Activated CD4-positive, alpha-beta T cell treated with anti-CD3 and anti-CD28 coated beads, Interleukin-2, amount 10 ng/mL, durations not matched to agents 24 days and 14 days (primary cell): ENCODE measurements around the gene ZNF672. TPM values are rescaled to one million over a fixed set of nuclear protein-coding genes. Genes with fewer than 3 reads are reported as not detected.

Source experiments
- DNase-seq: peaks from one replicate; pipeline ENCODE4 v3.0.0; 2022
- H3K27ac Mint-ChIP-seq: one replicate; pipeline ENCODE4 v1.8.0; 2022; ENCODE audit warnings: mild to moderate bottlenecking, mixed read lengths
- H3K27me3 Mint-ChIP-seq: one replicate; pipeline ENCODE4 v1.8.0; 2022; ENCODE audit warnings: mixed read lengths
- H3K36me3 Mint-ChIP-seq: one replicate; pipeline ENCODE4 v1.8.0; 2022; ENCODE audit warnings: low read depth, mild to moderate bottlenecking, mixed read lengths
- H3K4me1 Mint-ChIP-seq: one replicate; pipeline ENCODE4 v1.8.0; 2021; ENCODE audit warnings: mixed read lengths
- H3K4me3 Mint-ChIP-seq: one replicate; pipeline ENCODE4 v1.8.0; 2022; ENCODE audit warnings: mild to moderate bottlenecking, moderate library complexity, mixed read lengths
- H3K9me3 Mint-ChIP-seq: one replicate; pipeline ENCODE4 v1.8.0; 2021; ENCODE audit warnings: mixed read lengths
- intact Hi-C: fragments of 100-400 bp; cut with micrococcal nuclease; formaldehyde crosslinking; loops from one replicate; pipeline ENCODE4 v1.15.1; 2023
- total RNA-seq: library from RNA; stranded (reverse); gene quantifications from 2 replicates; pipeline ENCODE4 v1.2.3, GENCODE V29; 2022

Gene ZNF672
- total RNA-seq, 1 donor from 2014 or later = 48.8 TPM

- peak; percentile 85 for DNase-seq
- no peaks in the 10 kb centered on the region for H3K9me3 Mint-ChIP-seq
- no peak overlapping the region for H3K27ac Mint-ChIP-seq
- intact Hi-C loops = loop anchor here (1.0 to 2.0 kb wide), 2 partner anchors 184 to 403 kb away; no protein-coding TSS in a partner anchor
- H3K36me3 Mint-ChIP-seq = peaks cover 8% of the 10 kb centered on the region
- H3K27me3 Mint-ChIP-seq = peaks cover 2% of the 10 kb centered on the region
- H3K4me1 Mint-ChIP-seq = peaks cover 11% of the 10 kb centered on the region
- H3K4me3 Mint-ChIP-seq = no peak overlapping the region
These were observed 30.8 kb upstream of the ZNF672 start for GRCh38 chr1:248807067-248807737.

- no peak overlapping the region for H3K27ac Mint-ChIP-seq
- H3K4me1 Mint-ChIP-seq = peaks cover 13% of the 10 kb centered on the region
- no peak for DNase-seq
- H3K9me3 Mint-ChIP-seq = no peaks in the 10 kb centered on the region
- H3K36me3 Mint-ChIP-seq = peaks cover 23% of the 10 kb centered on the region
- intact Hi-C loops = no loop called here
- no peak overlapping the region for H3K4me3 Mint-ChIP-seq
- H3K27me3 Mint-ChIP-seq = peaks cover 2% of the 10 kb centered on the region
These were observed 29.1 kb upstream of the ZNF672 start for GRCh38 chr1:248808876-248809275.

GRCh38 chr1:248810000-248810726 is 27.9 kb upstream of the ZNF672 start:
- peaks cover 30% of the 10 kb centered on the region for H3K36me3 Mint-ChIP-seq
- peaks cover 6% of the 10 kb centered on the region for H3K4me1 Mint-ChIP-seq
- no peaks in the 10 kb centered on the region for H3K27me3 Mint-ChIP-seq
- no peak for DNase-seq
- H3K27ac Mint-ChIP-seq = no peak overlapping the region
- H3K4me3 Mint-ChIP-seq = no peak overlapping the region
- H3K9me3 Mint-ChIP-seq = no peaks in the 10 kb centered on the region
- intact Hi-C loops = no loop called here

- Mint-ChIP-seq H3K27ac (peak overlapping the region; percentile 50), H3K9me3 (no peaks in the 10 kb centered on the region), H3K4me3 (no peak overlapping the region), H3K27me3 (no peaks in the 10 kb centered on the region), H3K36me3 (peaks cover 36% of the 10 kb centered on the region), H3K4me1 (peaks cover 10% of the 10 kb centered on the region)
- intact Hi-C loops = no loop called here
- DNase-seq = no peak
These were observed 27.1 kb upstream of the ZNF672 start for GRCh38 chr1:248810727-248811513.

GRCh38 chr1:248811514-248812490 is 26.2 kb upstream of the ZNF672 start:
- H3K4me3 Mint-ChIP-seq = no peak overlapping the region
- H3K36me3 Mint-ChIP-seq = peaks cover 38% of the 10 kb centered on the region
- H3K27me3 Mint-ChIP-seq = no peaks in the 10 kb centered on the region
- intact Hi-C loops = no loop called here
- H3K4me1 Mint-ChIP-seq = peaks cover 18% of the 10 kb centered on the region
- H3K9me3 Mint-ChIP-seq = no peaks in the 10 kb centered on the region
- H3K27ac Mint-ChIP-seq = no peak overlapping the region
- DNase-seq = no peak

GRCh38 chr1:248812736-248813425 is 25.1 kb upstream of the ZNF672 start:
- no peak for DNase-seq
- Mint-ChIP-seq H3K27ac (no peak overlapping the region), H3K27me3 (no peaks in the 10 kb centered on the region), H3K4me1 (peaks cover 23% of the 10 kb centered on the region), H3K9me3 (no peaks in the 10 kb centered on the region), H3K4me3 (no peak overlapping the region), H3K36me3 (peaks cover 41% of the 10 kb centered on the region)
- intact Hi-C loops = no loop called here

GRCh38 chr1:248813546-248813945 is 24.5 kb upstream of the ZNF672 start:
- intact Hi-C loops = no loop called here
- Mint-ChIP-seq H3K27me3 (no peaks in the 10 kb centered on the region), H3K9me3 (no peaks in the 10 kb centered on the region), H3K4me3 (no peak overlapping the region), H3K4me1 (peaks cover 28% of the 10 kb centered on the region), H3K27ac (no peak overlapping the region), H3K36me3 (peaks cover 46% of the 10 kb centered on the region)
- DNase-seq = no peak

GRCh38 chr1:248814351-248814750 is 23.7 kb upstream of the ZNF672 start:
- H3K27me3 Mint-ChIP-seq = no peaks in the 10 kb centered on the region
- no peak for DNase-seq
- intact Hi-C loops = no loop called here
- no peak overlapping the region for H3K4me3 Mint-ChIP-seq
- peak overlapping the region; percentile 2 for H3K27ac Mint-ChIP-seq
- H3K4me1 Mint-ChIP-seq = peaks cover 34% of the 10 kb centered on the region
- H3K9me3 Mint-ChIP-seq = no peaks in the 10 kb centered on the region
- H3K36me3 Mint-ChIP-seq = peaks cover 49% of the 10 kb centered on the region

GRCh38 chr1:248815407-248816034 is 22.5 kb upstream of the ZNF672 start:
- intact Hi-C loops = no loop called here
- Mint-ChIP-seq H3K36me3 (peaks cover 56% of the 10 kb centered on the region), H3K27ac (peak overlapping the region; percentile 76), H3K4me3 (peak overlapping the region; percentile 36), H3K4me1 (peaks cover 37% of the 10 kb centered on the region), H3K9me3 (no peaks in the 10 kb centered on the region), H3K27me3 (no peaks in the 10 kb centered on the region)
- no peak for DNase-seq

GRCh38 chr1:248816042-248816851 is 21.8 kb upstream of the ZNF672 start:
- peak overlapping the region; percentile 36 for H3K4me3 Mint-ChIP-seq

GRCh38 chr1:248817065-248817464 is 21.0 kb upstream of the ZNF672 start:
- Mint-ChIP-seq H3K4me3 (peak overlapping the region; percentile 36), H3K9me3 (no peaks in the 10 kb centered on the region), H3K27ac (peak overlapping the region; percentile 85), H3K36me3 (peaks cover 55% of the 10 kb centered on the region), H3K4me1 (peaks cover 46% of the 10 kb centered on the region), H3K27me3 (no peaks in the 10 kb centered on the region)
- intact Hi-C loops = no loop called here
- no peak for DNase-seq

More at GRCh38 chr1:248816042-248816851, 21.8 kb upstream of the ZNF672 start:
- H3K27me3 Mint-ChIP-seq = no peaks in the 10 kb centered on the region
- H3K9me3 Mint-ChIP-seq = no peaks in the 10 kb centered on the region
- H3K4me1 Mint-ChIP-seq = peaks cover 38% of the 10 kb centered on the region
- H3K27ac Mint-ChIP-seq = peak overlapping the region; percentile 76
- intact Hi-C loops = no loop called here
- DNase-seq = peak; percentile 56
- H3K36me3 Mint-ChIP-seq = peaks cover 56% of the 10 kb centered on the region
